ENCODE results near the gene TRPV4.
A peak's percentile ranks its signal among the peaks of the same experiment; 100 is the strongest.

The TRPV4 gene

DNA sequence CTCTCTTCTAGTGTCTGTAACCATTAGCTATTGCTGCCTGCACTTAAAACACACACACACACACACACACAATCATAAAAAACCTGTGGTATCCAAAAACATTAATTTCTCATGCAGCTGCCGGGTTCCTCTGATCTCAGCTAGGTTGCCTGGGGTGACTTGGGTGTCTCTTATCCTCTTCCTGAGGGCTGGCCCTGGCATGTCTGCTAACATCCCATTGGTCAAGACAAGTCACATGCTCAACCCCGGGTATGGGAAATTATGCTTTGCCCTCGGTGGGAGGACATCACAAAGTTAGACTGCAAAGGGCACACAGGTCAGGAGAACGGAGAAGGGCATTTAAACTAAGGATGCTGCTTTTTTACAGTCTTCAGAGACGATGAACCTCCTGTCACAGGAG is 55.7 kb downstream of the TRPV4 start:
- Mint-ChIP-seq H3K27me3 (ENCODE audit: low read depth) (peaks cover 12% of the 10 kb centered on the region), H3K4me1 (peaks cover 5% of the 10 kb centered on the region), H3K36me3 (ENCODE audit: low read depth) (peaks cover 6% of the 10 kb centered on the region), H3K4me3 (no peak overlapping the region), H3K9me3 (peaks cover 3% of the 10 kb centered on the region), H3K27ac (no peak overlapping the region)
- TF ChIP-seq, protein P1, sequence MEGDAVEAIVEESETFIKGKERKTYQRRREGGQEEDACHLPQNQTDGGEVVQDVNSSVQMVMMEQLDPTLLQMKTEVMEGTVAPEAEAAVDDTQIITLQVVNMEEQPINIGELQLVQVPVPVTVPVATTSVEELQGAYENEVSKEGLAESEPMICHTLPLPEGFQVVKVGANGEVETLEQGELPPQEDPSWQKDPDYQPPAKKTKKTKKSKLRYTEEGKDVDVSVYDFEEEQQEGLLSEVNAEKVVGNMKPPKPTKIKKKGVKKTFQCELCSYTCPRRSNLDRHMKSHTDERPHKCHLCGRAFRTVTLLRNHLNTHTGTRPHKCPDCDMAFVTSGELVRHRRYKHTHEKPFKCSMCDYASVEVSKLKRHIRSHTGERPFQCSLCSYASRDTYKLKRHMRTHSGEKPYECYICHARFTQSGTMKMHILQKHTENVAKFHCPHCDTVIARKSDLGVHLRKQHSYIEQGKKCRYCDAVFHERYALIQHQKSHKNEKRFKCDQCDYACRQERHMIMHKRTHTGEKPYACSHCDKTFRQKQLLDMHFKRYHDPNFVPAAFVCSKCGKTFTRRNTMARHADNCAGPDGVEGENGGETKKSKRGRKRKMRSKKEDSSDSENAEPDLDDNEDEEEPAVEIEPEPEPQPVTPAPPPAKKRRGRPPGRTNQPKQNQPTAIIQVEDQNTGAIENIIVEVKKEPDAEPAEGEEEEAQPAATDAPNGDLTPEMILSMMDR (IDR thresholded peaks at IDR 0.05; ENCODE audit: unreplicated experiment in 3 of 3) = no peak

DNA sequence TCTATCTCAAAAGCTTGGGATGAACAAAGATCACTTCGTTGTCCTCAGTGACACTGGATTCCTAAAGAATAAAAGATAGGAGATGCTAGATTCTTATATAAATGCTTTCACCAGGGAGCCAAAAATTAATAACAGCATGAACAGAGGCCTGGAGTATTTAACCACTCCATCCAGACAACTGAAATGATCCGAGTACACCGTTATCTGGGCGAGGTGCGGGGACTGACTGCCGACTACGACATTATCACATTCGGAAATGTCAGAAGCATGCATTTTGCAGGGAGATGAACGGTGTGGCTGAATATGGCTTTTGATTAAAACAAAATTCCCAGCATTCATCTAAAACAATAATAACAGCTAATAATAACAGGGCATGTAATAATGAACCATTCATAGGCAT is 56.6 kb downstream of the TRPV4 start:
- H3K27me3 Mint-ChIP-seq (ENCODE audit: low read depth) = peaks cover 12% of the 10 kb centered on the region
- TF ChIP-seq, protein P1 (IDR thresholded peaks at IDR 0.05; ENCODE audit: unreplicated experiment in 3 of 3) = no peak
- H3K9me3 Mint-ChIP-seq = peaks cover 3% of the 10 kb centered on the region
- H3K27ac Mint-ChIP-seq = no peak overlapping the region
- H3K36me3 Mint-ChIP-seq (ENCODE audit: low read depth) = peaks cover 3% of the 10 kb centered on the region
- H3K4me3 Mint-ChIP-seq = no peak overlapping the region
- peaks cover 7% of the 10 kb centered on the region for H3K4me1 Mint-ChIP-seq

GRCh38 chr12:109775172-109775881 is 57.9 kb downstream of the TRPV4 start:
- TF ChIP-seq, protein P1 (IDR thresholded peaks at IDR 0.05; ENCODE audit: unreplicated experiment in 3 of 3) = peak; percentile 77 to 88 (median 83)
- H3K4me1 Mint-ChIP-seq = peaks cover 11% of the 10 kb centered on the region
- peaks cover 3% of the 10 kb centered on the region for H3K9me3 Mint-ChIP-seq
- peaks cover 15% of the 10 kb centered on the region for H3K27me3 Mint-ChIP-seq (ENCODE audit: low read depth)
- H3K4me3 Mint-ChIP-seq = no peak overlapping the region
- H3K27ac Mint-ChIP-seq = no peak overlapping the region
- H3K36me3 Mint-ChIP-seq (ENCODE audit: low read depth) = peaks cover 3% of the 10 kb centered on the region

GRCh38 chr12:109773384-109774011 is 59.7 kb downstream of the TRPV4 start:
- H3K27me3 Mint-ChIP-seq (ENCODE audit: low read depth) = peaks cover 15% of the 10 kb centered on the region
- H3K9me3 Mint-ChIP-seq = no peaks in the 10 kb centered on the region
- no peak overlapping the region for H3K4me3 Mint-ChIP-seq
- no peak overlapping the region for H3K27ac Mint-ChIP-seq
- H3K4me1 Mint-ChIP-seq = peaks cover 15% of the 10 kb centered on the region
- no peaks in the 10 kb centered on the region for H3K36me3 Mint-ChIP-seq (ENCODE audit: low read depth)
- TF ChIP-seq, protein P1 (IDR thresholded peaks at IDR 0.05; ENCODE audit: unreplicated experiment in 3 of 3) = no peak

DNA sequence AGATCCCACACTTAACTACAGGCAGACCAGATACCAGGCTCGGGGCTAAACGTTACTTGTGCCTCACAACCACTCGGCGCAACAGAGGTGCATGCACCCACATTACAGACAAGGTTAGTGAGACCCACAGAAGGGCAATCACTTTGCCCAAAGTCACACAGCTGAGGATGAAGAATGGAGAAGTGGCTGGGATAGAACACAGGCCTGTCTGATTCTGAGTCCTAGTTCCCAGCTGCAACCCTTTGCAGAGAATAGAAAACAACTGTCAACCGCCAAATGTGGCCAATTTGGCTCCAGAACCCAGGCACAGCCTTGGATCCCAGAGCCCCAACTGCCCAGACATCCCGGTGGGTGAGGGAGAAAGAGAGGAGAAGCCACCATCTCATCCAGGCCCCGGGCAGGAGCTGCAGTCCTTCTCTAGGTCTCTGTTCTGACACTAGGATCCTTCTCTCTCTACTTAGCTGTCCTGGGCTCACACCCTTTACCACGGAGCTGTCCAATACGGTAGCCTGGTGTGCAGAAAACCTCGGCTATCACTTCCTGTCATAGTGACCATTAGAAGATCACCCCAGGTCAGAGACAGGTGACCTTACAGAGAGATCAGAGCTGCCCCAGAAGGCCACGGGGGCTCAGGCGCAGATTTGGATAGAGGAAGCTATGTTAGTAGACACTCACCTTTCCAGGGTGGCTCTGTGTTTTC is 60.4 kb downstream of the TRPV4 start:
- TF ChIP-seq, protein P1 (IDR thresholded peaks at IDR 0.05; ENCODE audit: unreplicated experiment in 3 of 3) = no peak
- no peak overlapping the region for H3K4me3 Mint-ChIP-seq
- no peak overlapping the region for H3K27ac Mint-ChIP-seq
- no peaks in the 10 kb centered on the region for H3K9me3 Mint-ChIP-seq
- peaks cover 15% of the 10 kb centered on the region for H3K4me1 Mint-ChIP-seq
- H3K36me3 Mint-ChIP-seq (ENCODE audit: low read depth) = no peaks in the 10 kb centered on the region
- peaks cover 15% of the 10 kb centered on the region for H3K27me3 Mint-ChIP-seq (ENCODE audit: low read depth)
